HuH-7 (cell line): ENCODE measurements around the gene BBS12.

Experiments used
- DNase-seq: peaks from one replicate; pipeline ENCODE4 v3.0.0; 2011; ENCODE audit warnings: low spot score

BBS12 gene

GRCh38 chr4:122715221-122715620 is 17.3 kb upstream of the BBS12 start:
- DNase-seq, result no peak

- peak; percentile 37 for DNase-seq
Observed at GRCh38 chr4:122716825-122717448, 15.6 kb upstream of the BBS12 start.

- DNase-seq, result no peak
Observed at GRCh38 chr4:122718281-122718680, 14.2 kb upstream of the BBS12 start.

DNA sequence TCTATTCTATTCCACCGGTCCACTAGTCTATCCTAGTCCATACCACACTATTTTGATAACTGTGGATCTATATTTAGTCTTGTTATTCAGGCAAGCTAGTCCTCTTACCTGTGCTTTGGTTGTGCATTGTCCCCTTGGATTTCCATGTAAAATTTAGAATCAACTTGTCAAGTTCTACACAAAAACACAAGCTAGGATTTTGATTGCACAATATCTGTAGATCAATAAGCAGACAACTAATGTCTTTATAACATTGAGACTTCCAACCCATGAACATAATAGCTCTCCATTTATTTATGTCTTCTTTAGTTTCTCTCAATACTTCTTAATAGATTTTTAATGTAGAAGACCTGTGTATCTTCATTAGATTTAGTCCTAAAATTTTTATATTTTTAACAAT is 10.2 kb upstream of the BBS12 start:
- no peak for DNase-seq

- DNase-seq, result no peak
Observed at GRCh38 chr4:122728856-122729255, 3.6 kb upstream of the BBS12 start.

GRCh38 chr4:122731676-122732075 is 828 bp upstream of the BBS12 start:
- DNase-seq, result no peak

DNA sequence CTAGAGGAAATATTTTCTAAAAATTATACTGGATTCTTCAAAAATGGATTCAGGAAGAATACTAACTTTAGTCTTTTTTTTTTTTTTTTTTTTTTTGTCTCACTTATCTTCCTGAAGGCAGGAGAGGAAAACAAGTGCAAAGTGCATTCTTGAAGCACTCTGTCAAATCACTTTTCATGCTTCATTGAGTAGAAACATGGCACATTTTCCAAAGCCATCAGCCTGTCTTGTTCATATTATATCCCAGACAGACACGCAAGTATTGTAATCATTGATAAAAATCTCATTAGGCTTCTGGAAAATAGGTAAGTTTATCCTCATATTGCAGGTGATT is 1.2 kb downstream of the BBS12 start:
- no peak for DNase-seq

- no peak for DNase-seq
Observed at GRCh38 chr4:122739174-122739573, 6.7 kb downstream of the BBS12 start.

DNA sequence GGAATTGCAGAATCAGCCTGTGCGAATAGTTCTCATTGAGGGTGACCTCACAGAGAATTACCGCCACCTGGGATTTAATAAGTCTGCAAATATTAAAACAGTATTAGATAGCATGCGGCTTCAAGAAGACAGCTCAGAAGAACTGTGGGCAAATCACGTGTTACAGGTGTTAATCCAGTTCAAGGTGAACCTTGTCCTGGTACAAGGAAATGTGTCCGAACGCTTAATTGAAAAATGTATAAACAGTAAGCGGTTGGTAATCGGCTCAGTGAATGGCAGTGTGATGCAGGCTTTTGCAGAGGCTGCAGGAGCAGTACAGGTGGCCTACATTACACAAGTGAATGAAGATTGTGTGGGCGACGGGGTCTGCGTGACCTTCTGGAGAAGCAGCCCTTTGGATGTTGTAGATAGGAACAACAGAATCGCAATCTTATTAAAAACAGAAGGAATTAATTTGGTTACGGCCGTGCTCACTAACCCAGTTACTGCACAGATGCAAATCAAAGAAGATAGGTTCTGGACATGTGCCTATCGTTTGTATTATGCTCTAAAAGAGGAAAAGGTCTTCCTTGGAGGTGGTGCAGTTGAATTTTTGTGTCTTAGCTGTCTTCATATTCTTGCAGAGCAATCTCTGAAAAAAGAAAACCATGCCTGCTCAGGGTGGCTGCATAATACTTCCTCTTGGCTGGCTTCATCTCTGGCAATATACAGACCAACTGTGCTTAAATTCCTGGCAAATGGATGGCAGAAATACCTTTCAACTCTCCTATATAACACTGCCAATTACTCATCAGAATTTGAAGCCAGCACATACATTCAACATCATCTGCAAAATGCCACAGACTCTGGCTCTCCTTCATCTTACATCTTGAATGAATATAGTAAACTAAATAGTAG is 10.7 kb downstream of the BBS12 start:
- DNase-seq, result no peak

- peak; percentile 17 for DNase-seq
Observed at GRCh38 chr4:122744229-122744628, 11.7 kb downstream of the BBS12 start.

DNA sequence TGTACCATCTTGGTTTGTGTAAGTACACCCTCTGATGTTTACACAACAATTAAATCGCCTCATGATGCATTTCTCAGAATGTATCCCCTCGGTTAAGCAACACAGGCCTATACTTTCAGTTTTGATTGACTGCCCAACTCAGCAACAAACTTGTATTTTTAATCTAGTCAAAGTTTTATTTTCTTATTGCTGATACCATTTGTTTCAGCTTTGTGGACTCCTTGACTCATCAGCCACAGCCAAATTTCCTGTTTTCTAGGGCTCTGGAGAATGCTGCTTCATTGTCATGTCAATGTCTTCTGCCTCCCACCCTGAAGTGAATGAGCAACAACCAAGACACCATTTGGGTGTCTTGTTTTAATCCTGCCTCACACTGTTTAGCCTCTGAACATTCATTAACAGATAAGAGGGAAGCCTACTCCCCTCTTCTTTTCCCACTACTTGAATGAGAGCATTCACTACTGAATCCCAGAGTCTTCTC is 14.0 kb downstream of the BBS12 start:
- DNase-seq, result no peak

- DNase-seq, result no peak
Observed at GRCh38 chr4:122747068-122747467, 14.6 kb downstream of the BBS12 start.

DNA sequence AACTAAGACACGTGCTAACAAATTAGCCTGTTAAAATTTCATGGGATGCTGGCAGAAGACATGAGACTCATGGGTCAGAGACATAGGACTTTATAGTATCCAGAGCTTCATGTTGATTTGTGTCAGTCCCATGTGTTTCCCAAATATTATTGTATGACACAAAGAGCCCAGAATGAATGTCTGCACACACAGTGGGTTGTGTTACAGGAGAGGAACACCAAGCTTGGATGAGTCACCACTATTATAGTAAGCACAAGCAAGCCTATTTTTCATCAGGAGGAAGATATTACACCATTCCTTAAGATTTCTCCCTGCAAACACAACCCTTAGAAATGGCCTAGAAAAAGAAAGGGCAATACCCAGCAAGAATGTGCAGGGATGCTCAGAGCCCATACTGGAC is 15.4 kb downstream of the BBS12 start:
- no peak for DNase-seq

- DNase-seq, result no peak
Observed at GRCh38 chr4:122749704-122750454, 17.4 kb downstream of the BBS12 start.

GRCh38 chr4:122755675-122756074 is 23.2 kb downstream of the BBS12 start:
- DNase-seq, result no peak

GRCh38 chr4:122758033-122758432 is 25.5 kb downstream of the BBS12 start:
- DNase-seq, result no peak

- no peak for DNase-seq
Observed at GRCh38 chr4:122759639-122760310, 27.3 kb downstream of the BBS12 start.

DNA sequence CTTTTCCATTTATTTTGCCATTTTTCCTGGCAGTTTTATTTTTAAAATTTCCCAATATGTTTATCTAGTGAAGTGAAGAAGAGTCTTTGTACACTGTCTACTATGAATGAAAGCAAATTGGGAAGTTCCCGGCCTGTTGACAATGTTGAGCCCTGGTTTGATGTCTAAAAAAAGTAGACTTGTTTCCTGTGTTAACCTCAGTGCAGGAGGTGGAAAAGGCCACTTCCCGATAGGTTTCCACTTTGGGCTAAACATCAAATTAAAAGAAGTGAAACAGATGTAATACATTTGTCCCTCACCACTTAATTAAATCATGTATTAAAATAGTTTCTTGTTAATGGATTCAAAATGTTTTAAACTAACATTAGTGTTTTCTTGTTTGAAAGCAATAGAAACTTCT is 30.0 kb downstream of the BBS12 start:
- DNase-seq, result no peak

DNA sequence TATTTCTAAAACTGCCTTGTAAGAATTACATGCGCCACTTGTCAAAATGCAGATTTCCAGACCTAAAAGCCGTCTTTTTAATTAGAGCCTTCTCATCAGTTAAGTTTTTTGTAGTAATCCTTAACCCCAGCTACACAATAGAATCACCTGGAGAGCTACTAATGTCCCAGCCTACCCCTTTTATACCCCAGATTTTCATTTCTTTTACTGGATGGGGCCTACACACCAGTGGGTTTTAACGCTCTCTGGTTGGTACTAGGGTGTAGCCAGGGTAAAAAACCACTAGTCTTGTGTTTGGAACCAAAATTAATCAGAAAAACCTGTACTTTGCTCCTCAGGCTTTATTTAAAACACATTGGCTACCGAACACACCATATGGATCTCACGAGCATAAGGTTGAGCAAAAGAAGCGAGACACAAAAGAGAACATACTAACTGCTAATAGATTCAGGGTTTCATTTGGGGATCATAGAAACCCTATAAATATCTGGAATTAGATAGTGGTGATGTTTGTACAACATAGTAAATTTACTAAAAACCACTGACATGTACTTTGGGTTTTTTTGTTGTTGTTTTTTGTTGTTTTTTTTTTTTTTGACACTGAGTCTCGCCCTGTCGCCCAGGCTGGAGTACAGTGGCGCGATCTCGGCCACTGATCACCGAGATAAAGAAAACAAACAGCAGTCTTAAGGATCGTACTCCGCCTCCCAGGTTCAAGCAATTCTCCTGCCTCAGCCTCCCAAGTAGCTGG is 30.6 kb downstream of the BBS12 start:
- no peak for DNase-seq

DNA sequence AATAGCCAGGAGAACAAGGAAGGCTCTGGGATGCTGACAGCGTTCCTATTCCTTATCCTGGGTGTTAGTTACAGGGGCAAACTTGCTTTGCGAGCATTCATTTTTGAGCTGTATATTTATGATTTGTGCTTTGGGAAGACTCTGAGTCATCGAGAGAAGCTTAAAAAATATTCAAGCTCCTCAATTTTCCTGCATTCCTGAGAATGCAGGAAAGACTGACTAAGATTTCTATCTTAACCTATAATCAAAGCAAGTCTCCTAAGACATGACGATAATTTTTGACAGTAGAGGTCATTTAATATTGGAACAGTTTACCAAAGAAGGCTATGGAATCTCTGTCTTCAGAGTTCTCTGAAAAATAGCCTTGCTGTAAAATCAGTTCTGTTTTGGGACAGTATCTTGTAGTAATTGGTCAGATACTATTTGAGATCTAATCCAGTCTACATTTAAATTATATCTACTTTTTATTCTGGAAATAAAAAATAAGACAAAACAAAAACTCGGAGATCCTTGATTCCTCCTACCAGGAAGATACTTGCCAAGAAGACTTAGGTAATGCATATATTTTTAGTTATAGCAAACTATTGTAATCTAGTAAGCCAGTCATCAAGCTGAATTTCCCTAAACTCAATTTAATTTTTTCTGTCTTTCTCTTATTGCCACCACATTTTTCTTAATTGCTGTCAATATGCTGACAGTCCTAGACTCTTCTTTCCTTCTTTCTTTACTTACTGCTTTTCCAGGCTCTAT is 31.7 kb downstream of the BBS12 start:
- DNase-seq, result no peak

GRCh38 chr4:122764821-122765215 is 32.3 kb downstream of the BBS12 start:
- DNase-seq, result no peak
